ENCODE results near the gene IRF8.

DNA sequence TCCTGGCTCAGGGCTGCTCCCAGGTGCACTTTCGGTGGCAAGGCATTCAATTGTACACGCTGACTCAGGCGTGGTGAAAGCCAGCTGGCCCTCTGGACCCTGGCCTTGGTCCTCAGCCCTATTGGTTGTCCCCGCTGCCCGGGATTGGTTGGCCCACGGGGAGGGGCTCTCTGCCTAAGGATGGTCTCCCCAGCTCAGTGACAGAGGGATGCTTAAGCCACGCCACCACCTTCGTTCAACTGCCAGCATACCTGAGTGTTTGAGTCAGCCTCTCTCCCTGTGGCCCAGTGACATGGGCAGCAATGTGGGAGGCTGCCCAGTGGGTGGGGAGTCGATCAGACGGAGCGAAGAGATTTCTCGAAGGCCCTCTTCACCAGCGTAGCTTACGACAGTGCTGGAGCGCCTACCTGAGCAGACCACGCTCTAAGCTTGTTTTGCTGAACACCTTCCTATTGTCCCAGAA lies 30.3 kb downstream of the IRF8 start:
- TF ChIP-seq POLR2A (IDR thresholded peaks at IDR 0.05) (no peak), CTCF (IDR thresholded peaks at IDR 0.05) (no peak)

All from sigmoid colon (tissue), 3 donors.